SU-DHL-6 (cell line): ENCODE measurements around the gene NFE2L3.

ENCODE experiments used
- H2AFZ ChIP-seq: fragments of 200-600 bp; sonication (generic); 2 replicates; pipeline ENCODE4 v1.6.1; 2014; ENCODE audit warnings: low read depth, mild to moderate bottlenecking, moderate library complexity, mixed read lengths, antibody characterized with exemption, low read length; ENCODE audit not compliant: severe bottlenecking
- H3F3A ChIP-seq: fragments of 200-600 bp; shearing (Covaris generic); 2 replicates; pipeline ENCODE4 v1.6.0; 2016; ENCODE audit warnings: antibody characterized with exemption, mild to moderate bottlenecking; ENCODE audit not compliant: insufficient read depth
- H3K27ac ChIP-seq: fragments of 200-600 bp; sonication (generic); 2 replicates; pipeline ENCODE4 v1.5.1; 2016; ENCODE audit warnings: low read depth, mild to moderate bottlenecking, low read length, moderate library complexity, mixed read lengths
- H3K27me3 ChIP-seq: fragments of 200-600 bp; sonication (generic), shearing (Covaris generic); 2 replicates; pipeline ENCODE4 v1.6.0; 2014; ENCODE audit warnings: mild to moderate bottlenecking, low read length
- H3K36me3 ChIP-seq: fragments of 200-600 bp; sonication (generic); 2 replicates; pipeline ENCODE4 v1.6.1; 2014; ENCODE audit warnings: mild to moderate bottlenecking, low read length, mixed read lengths
- H3K4me2 ChIP-seq: fragments of 300-600, 200-600 bp; shearing (Covaris generic), sonication (generic); 2 replicates; pipeline ENCODE4 v1.6.0; 2014; ENCODE audit warnings: low read length, low read depth, mild to moderate bottlenecking; ENCODE audit not compliant: poor library complexity, severe bottlenecking
- H3K4me3 ChIP-seq: fragments of 200-600 bp; sonication (generic); 2 replicates; pipeline ENCODE4 v1.5.1; 2014; ENCODE audit warnings: antibody characterized with exemption, low read length, mild to moderate bottlenecking, mixed read lengths; ENCODE audit not compliant: insufficient read depth, poor library complexity, severe bottlenecking
- H3K79me2 ChIP-seq: fragments of 200-600 bp; sonication (generic); 2 replicates; pipeline ENCODE4 v1.6.1; 2014; ENCODE audit warnings: mild to moderate bottlenecking, low read length, moderate library complexity; ENCODE audit not compliant: insufficient read depth
- H3K9ac ChIP-seq: fragments of 200-600 bp; sonication (generic); 2 replicates; pipeline ENCODE4 v1.7.0; 2014; ENCODE audit warnings: mild to moderate bottlenecking, low read length
- H3K9me2 ChIP-seq: fragments of 200-600 bp; sonication (generic); replicated peaks from 2 replicates; pipeline ENCODE4 v1.6.1; 2014; ENCODE audit warnings: low read length; ENCODE audit not compliant: insufficient read depth
- H3K9me3 ChIP-seq: fragments of 200-600 bp; sonication (generic); 2 replicates; pipeline ENCODE4 v1.6.1; 2014; ENCODE audit warnings: low read length, mixed read lengths; ENCODE audit not compliant: insufficient read depth
- H4K20me1 ChIP-seq: fragments of 200-600 bp; sonication (generic); 2 replicates; pipeline ENCODE4 v1.6.1; 2014; ENCODE audit warnings: low read depth, mild to moderate bottlenecking, antibody characterized with exemption, low read length, moderate library complexity, mixed read lengths
- EZH2phosphoT487 ChIP-seq: fragments of 200-600 bp; sonication (generic), shearing (Covaris generic); conservative IDR thresholded peaks from 2 replicates; pipeline ENCODE4 v1.6.1; 2018; ENCODE audit warnings: mild to moderate bottlenecking, antibody characterized with exemption, low read length, moderate library complexity, mixed read lengths
- TF ChIP-seq, protein P1 (sequence below): fragments of 200-600 bp; sonication (generic); IDR thresholded peaks from one replicate; pipeline ENCODE4 v1.5.1; 2017; ENCODE audit warnings: antibody characterized with exemption, mild to moderate bottlenecking, low read length, moderate library complexity; ENCODE audit not compliant: insufficient read depth, poor library complexity, severe bottlenecking

The NFE2L3 gene

DNA sequence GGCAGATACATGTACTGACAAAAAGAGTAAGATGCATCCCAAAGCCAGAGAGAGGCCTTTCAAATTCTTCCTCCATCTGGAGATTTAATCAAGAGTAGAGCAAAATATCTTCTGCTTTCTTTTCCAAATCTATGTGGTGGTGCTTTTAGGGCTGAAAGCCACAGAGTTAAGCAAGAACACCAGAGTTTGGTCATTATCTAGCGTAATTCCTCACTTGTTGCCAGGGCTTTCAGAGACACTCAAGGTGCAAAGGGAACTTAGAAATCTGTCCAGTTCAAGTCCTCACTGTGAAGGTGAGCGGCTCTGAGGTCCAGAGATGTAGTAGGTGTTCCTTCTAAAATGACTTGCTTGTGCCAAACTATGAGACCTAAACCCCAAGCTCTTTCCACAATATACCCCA lies 10.9 kb upstream of the NFE2L3 start:
- no peak overlapping the region for H3K27ac ChIP-seq
- 0 out of 2 replicates have a peak, but pooled peaks cover 3% of the 10 kb centered on the region for H3K27me3 ChIP-seq
- H2AFZ ChIP-seq, result no peak overlapping the region
- no peaks in the 10 kb centered on the region for H3K9me2 ChIP-seq
- no peak overlapping the region for H3K9ac ChIP-seq
- no peaks in the 10 kb centered on the region for H3K36me3 ChIP-seq
- no peaks in the 10 kb centered on the region for H3F3A ChIP-seq
- H3K9me3 ChIP-seq, result no peaks in the 10 kb centered on the region
- TF ChIP-seq EZH2phosphoT487, result no peak
- TF ChIP-seq, protein P1, sequence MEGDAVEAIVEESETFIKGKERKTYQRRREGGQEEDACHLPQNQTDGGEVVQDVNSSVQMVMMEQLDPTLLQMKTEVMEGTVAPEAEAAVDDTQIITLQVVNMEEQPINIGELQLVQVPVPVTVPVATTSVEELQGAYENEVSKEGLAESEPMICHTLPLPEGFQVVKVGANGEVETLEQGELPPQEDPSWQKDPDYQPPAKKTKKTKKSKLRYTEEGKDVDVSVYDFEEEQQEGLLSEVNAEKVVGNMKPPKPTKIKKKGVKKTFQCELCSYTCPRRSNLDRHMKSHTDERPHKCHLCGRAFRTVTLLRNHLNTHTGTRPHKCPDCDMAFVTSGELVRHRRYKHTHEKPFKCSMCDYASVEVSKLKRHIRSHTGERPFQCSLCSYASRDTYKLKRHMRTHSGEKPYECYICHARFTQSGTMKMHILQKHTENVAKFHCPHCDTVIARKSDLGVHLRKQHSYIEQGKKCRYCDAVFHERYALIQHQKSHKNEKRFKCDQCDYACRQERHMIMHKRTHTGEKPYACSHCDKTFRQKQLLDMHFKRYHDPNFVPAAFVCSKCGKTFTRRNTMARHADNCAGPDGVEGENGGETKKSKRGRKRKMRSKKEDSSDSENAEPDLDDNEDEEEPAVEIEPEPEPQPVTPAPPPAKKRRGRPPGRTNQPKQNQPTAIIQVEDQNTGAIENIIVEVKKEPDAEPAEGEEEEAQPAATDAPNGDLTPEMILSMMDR, result no peak
- no peak overlapping the region for H3K4me3 ChIP-seq
- no peak overlapping the region for H3K4me2 ChIP-seq
- H3K79me2 ChIP-seq, result no peaks in the 10 kb centered on the region
- no peaks in the 10 kb centered on the region for H4K20me1 ChIP-seq

DNA sequence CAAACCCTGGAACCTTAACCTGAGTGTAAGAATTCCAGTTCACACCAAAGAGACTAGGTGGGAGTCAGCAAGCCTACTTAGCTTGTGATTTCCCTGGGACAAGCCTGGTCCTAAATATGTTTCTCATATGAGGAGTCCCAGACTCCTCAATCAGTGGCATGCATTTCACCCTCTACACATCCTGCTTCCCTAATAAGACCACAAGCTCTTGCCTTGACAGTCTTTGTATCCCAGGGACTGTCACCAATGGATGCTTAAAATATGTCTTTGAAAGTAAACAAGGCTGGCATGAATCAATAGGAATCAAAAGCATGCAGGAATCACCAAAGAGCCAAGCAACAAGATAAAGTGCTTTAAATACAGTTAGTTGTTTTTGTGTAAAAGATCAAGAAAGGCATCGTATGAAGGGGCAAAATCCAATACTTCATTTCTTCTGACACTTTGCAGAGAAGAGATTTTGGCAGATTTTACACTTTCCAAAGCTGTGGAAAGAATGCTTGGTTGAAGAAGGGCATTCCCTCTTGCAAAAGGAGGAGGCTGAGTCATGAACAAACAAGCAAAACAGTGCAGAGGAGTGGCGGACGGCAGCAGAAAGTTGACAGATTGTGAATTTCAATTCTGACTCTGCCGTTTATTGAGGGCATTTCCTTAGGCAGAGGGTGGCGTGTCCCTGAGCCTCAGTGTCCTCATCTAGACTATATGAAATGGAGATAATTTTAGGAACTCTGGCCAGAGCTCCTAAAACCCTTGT lies 8.5 kb upstream of the NFE2L3 start:
- H3F3A ChIP-seq, result no peaks in the 10 kb centered on the region
- H3K27me3 ChIP-seq, result no peaks in the 10 kb centered on the region
- no peak overlapping the region for H3K4me2 ChIP-seq
- no peaks in the 10 kb centered on the region for H4K20me1 ChIP-seq
- no peaks in the 10 kb centered on the region for H3K79me2 ChIP-seq
- H3K27ac ChIP-seq, result no peak overlapping the region
- H3K9ac ChIP-seq, result no peak overlapping the region
- no peaks in the 10 kb centered on the region for H3K9me3 ChIP-seq
- H3K4me3 ChIP-seq, result no peak overlapping the region
- TF ChIP-seq EZH2phosphoT487, result no peak
- TF ChIP-seq, protein P1, result no peak
- H3K9me2 ChIP-seq, result no peaks in the 10 kb centered on the region
- H3K36me3 ChIP-seq, result no peaks in the 10 kb centered on the region
- no peak overlapping the region for H2AFZ ChIP-seq

DNA sequence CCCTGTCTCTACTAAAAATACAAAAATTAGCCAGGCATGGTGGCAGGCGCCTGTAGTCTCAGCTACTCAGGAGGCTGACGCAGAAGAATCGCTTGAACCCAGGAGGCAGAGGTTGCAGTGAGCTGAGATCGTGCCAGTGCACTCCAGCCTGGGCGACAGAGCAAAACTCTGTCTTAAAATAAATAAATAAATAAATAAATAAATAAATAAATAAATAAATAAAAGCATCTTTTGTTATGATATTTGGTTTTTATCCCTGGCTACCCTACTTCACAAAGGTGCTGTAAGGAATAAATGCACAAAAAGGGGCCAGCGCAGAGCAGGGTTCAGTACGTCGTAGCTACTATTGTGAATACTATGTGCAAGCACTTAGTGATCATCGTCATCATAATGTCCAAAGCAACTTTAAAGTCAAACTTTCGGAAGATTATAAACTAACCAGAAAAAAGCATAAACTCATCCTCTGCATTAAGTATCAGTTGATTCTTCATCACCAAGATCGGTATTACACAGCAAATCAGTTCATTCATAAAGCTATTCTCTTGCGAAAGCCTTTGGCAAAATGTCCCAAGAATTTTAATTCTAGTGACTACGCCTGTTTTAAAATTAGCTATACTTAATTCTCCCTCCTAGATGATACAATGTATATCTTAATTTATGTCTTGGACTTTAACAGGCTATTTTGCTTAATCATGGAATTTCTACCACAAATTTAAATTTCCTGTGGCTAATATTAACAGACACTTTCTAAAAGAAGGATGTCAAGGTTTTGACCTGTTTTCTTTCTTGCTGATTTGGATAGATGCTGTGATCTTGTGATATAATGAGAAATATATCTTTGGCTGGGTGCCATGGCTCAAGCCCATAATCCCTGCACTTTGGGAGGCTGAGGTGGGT lies 7.6 kb upstream of the NFE2L3 start:
- no peak overlapping the region for H3K4me2 ChIP-seq
- H3K9me3 ChIP-seq, result no peaks in the 10 kb centered on the region
- no peak overlapping the region for H2AFZ ChIP-seq
- no peaks in the 10 kb centered on the region for H3K27me3 ChIP-seq
- H3K79me2 ChIP-seq, result no peaks in the 10 kb centered on the region
- no peaks in the 10 kb centered on the region for H3F3A ChIP-seq
- no peak overlapping the region for H3K9ac ChIP-seq
- no peaks in the 10 kb centered on the region for H3K9me2 ChIP-seq
- TF ChIP-seq, protein P1, result no peak
- no peak for TF ChIP-seq EZH2phosphoT487
- H4K20me1 ChIP-seq, result no peaks in the 10 kb centered on the region
- H3K36me3 ChIP-seq, result no peaks in the 10 kb centered on the region
- H3K27ac ChIP-seq, result no peak overlapping the region
- H3K4me3 ChIP-seq, result no peak overlapping the region
